GM20431 (cell line): ENCODE results near the gene FBXO31.

ENCODE experiments used
- in situ Hi-C: fragments of 300-500 bp; cut with MseI, MboI; formaldehyde crosslinking; loops from one replicate; pipeline ENCODE4 v1.15.0; 2020; ENCODE audit warnings: low sequenced_read_pairs; ENCODE audit not compliant: unreplicated experiment

The FBXO31 gene, protein sequence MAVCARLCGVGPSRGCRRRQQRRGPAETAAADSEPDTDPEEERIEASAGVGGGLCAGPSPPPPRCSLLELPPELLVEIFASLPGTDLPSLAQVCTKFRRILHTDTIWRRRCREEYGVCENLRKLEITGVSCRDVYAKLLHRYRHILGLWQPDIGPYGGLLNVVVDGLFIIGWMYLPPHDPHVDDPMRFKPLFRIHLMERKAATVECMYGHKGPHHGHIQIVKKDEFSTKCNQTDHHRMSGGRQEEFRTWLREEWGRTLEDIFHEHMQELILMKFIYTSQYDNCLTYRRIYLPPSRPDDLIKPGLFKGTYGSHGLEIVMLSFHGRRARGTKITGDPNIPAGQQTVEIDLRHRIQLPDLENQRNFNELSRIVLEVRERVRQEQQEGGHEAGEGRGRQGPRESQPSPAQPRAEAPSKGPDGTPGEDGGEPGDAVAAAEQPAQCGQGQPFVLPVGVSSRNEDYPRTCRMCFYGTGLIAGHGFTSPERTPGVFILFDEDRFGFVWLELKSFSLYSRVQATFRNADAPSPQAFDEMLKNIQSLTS

DNA sequence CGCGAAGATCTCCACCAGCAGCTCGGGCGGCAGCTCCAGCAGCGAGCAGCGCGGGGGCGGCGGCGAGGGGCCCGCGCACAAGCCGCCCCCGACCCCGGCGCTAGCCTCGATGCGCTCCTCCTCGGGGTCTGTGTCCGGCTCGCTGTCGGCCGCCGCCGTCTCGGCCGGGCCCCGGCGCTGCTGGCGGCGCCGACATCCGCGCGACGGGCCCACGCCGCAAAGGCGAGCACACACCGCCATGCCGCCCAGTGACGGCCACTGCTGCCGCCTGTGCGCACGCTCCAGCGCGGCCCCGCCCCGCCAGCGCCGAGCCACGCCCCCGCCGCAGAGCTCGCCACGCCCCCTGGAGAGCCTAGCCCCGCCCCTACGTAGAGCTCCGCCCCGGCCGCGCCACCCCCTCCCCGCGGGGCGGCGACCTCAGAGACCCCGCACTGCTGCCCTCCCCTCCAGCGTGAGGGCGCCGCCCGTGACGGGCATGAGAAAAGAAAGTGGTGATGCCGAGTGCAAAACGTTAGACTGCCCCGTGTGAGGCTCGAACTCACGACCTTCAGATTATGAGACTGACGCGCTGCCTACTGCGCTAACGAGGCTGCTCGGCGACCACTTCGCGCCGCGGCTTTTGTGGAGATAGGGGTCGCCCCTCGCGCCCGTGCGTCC, at the start of gene FBXO31:
Gene FBXO31, minus strand, starts transcription at position 272 of the 657 bp plus-strand sequence. Its CDS starts 32 bp downstream, at position 240.
- in situ Hi-C loops, result no loop called here

DNA sequence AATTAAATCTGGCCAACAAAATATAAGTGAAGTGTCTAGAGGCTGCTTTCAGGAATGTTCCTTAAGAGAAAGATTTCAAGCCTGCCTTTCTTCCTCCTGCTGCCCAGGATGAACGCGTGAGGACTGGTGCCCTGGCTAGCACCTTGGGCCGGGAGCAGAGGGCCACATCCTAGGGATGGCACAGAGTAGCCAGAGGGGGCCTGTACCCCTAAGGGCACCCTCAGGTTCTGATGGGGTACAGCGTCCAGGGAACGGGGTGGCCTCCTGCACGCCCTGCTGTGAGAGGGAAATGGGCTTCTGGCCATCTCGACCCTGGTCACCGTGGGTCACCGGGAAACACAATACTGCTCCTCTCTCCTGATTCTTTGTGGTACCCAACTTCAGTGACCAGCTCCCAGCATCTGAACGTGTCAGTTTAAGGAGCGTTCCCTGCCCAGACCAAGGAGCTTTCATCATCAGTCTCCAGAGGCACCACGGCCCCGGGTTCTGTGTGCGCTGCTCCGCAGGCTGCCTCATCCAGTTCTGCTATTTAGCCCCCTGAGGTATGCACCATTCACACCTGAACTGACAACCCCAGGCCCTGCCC, 48.8 kb upstream of the FBXO31 start:
- in situ Hi-C loops, result no loop called here

DNA sequence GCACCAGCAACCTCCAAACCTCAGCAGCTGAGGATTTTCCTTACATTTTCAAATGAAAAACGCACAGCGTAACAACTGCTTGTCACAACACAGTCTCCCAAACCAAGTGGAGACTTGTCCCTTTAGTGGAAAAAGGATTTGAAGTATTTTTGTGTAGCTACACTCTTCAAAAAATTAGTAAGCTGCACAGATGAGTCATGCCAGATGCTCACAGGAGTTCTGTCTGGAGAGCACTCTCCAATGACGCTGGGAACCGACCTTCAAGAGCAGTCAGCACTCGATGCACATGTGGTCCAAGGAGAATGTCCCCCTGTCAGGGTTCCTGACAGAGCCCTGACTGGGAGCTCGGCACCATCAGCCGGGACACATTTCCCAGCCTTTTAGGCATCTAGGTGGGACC, 48.4 kb upstream of the FBXO31 start:
- in situ Hi-C loops, result no loop called here

DNA sequence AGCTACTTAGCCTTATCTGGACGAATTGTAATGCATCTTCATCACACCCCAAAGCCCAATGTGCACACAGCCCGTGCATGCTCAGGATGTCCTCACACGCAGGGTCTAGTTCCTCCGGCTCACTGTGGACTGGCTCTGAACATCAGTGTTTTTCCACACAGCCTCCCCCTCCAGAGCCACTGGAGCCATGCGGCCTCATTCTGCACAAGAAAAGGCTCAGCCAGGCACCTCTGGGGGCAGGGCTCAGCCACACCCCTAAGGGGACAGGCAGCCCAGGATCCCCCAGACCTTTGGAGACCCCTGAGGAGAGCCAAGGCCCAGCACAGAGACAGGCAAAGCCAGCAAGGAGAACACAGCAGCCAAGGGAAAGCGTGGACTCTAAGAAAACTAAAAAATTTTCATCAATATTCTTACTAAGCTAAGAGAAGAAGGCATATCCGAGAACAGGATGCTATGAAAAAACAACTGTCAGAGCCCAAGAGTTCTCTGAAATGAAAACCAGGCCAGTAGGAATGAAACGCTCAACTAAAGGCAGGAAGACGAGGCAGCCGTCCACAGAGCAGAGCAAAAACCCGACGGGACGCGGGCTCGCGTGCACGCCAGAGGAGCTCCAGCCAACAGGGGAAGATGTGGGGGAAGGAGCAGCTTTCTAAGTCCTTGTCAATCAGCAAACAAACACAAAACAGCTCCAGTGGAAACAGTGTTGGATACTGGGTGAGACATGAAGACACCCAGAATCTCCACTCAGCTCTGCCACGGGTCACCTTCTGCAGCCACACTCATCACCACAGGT, 43.0 kb upstream of the FBXO31 start:
- in situ Hi-C loops, result no loop called here

DNA sequence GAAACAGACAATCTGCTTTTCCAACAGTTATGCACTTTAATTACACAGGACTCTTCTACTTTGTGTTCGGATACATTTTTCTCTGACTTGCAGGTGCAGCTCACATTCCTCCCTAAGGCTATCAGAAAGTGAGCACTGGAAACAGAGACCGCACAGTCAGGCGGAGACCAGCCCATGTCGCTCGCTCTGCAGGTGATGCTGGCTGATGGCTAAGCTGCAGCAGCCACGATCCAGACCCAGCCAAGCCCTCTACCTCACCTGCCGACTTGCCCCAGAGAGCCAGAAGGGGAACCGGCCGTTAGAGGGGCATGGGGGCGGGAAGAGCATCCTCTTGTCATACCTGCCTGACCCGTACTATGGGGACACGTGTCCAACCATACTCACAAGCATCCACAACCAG, 42.4 kb upstream of the FBXO31 start:
- in situ Hi-C loops, result no loop called here

DNA sequence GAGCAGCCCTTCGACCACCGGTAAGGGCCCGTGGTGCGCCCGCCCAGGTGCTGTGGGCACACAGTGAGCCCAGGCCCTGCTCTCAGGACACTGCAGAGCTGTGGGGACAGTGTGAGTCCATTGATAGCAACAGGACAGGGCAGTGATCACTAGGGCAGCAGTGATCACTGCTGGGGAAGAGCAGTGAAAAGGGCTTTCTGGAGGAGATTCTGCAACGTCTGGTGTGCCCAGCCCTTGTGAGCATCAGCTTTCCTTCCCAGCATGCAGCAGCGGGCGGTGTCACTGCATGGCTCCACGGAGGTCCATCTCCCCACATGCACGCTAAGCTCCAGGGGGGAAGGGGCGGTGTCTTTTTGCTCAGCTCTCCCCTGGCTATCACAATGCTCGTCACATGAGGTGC, 40.7 kb upstream of the FBXO31 start:
- in situ Hi-C loops, result loop anchor here (25.0 kb wide), 1 partner anchor 213 kb away; no protein-coding TSS in a partner anchor

DNA sequence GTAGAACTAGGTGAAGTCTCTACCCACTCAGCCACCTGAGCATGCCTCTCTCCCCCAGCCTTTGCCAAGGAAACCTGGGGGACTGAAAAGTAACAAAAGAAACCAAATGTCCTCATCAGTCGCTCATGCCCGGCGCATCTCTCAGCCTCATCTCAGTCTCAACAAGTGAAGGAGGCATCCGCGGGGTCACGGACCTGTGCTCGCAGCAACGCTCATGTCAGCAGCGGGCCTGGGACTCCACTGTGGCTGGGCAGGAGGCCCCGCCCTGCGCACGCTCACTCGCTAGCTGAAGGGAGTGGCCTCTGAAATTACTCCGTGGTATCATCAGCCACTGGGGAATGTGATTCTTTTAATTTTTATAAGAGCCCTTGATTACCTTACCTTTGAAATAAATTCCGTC, 39.9 kb upstream of the FBXO31 start:
- in situ Hi-C loops, result loop anchor here (25.0 kb wide), 1 partner anchor 214 kb away; no protein-coding TSS in a partner anchor

DNA sequence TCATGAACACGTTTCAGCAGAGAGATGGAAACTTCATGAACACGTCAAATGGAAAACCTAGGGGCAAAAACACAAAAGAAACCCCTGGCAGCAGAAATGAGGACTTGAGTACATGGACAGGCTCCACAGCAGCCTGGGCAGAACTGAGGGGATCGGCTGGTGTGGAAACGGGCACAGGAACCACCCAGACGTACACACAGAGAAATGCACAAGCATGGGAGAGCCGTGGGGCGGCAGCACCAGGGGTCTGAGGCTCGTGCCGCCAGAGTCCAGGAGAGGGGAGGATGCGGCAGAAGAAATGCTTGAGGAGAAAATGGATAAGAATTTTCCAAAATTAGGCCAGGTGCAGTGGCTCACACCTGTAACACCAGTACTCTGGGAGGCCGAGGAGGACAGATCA, 38.5 kb upstream of the FBXO31 start:
- in situ Hi-C loops, result loop anchor here (25.0 kb wide), 1 partner anchor 215 kb away; no protein-coding TSS in a partner anchor

DNA sequence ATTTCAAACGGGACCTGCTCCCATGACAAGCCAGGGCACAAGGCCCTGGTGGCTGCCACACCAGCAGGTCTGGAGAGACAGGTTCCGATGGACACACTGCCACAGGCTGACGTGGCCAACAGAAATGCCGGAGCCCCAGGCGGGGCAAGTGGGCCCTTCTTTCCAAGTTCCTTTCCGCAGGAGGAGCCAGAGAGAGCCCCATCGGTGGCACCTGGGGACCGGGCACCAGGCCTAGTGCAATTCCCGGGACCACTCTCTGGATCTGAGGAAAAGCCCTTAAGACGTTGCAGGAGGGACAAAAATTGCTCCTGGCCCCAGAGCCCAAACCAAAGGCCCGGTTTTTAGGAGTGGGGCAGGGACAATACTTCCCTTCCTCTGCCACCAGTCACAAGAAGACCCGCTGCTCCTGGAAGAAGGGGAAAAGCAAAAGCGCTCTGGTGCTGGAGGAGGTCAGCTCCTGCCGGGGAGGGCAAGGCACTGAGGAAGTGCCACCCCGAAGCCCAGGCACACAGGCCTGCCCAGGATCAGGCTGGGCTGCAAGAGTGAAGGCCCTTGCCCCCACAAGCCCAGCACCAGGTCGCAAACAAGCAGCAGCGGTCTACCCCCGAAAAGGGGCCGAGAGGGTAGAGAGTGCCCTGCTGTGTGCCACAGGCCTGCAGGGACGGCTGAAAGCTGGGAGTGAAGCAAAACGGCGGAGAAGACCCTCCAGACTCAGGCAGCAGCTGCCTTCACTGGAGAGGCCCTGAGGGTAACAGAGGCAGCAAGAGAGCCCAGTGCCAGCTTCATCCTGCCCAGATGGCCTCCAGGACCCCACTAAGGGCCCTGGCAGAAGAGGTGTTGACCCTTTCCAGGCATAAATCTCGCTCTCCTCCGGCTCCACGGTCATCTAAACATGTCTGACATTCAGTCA, 37.7 kb upstream of the FBXO31 start:
- in situ Hi-C loops, result loop anchor here (25.0 kb wide), 1 partner anchor 216 kb away; no protein-coding TSS in a partner anchor

DNA sequence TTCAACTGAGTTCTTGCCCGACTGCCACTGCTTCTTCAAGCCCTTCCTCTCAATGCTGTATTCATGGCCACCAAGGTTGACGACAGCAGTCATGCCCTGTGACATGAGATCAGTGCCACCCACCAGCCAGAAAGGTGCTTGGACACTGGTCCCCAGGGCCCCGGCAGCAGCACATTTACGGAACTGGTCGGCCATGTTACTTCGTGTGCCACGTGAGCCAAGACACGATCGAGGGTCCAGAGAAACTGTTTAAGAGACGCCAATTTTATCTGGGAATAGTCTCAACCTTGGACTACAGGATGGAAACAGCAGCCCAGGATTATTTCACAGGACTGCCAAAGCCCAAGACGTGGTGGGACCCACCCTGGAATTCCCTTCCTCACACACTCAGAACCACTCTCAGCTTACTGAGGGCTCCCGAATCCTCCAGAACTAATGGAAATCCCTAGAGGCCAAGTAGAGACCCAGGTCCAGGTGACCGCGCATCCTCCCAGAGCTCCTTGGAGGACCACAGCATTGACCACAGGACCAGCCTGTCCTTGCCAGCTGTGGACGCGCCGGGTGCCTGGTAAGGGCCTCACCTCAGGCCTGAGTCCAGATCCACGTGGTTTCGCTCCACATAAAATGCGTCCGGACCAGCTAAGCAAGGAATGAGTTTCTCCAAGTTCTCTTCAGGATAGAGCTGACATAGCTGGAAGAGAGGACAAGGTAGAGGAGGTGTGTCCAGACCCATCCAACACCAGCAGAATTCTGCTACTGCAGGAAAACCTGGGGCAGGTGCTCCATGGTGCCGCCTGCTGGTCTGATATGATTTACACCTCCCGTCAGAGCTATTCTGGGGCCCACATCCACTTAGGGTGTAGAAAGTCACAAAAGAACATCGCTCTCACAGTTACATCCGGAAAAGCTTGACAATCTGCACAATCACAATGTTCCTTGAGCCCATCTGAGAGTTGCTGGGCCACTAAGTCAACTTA, 36.7 kb upstream of the FBXO31 start:
- in situ Hi-C loops, result loop anchor here (25.0 kb wide), 1 partner anchor 217 kb away; no protein-coding TSS in a partner anchor

DNA sequence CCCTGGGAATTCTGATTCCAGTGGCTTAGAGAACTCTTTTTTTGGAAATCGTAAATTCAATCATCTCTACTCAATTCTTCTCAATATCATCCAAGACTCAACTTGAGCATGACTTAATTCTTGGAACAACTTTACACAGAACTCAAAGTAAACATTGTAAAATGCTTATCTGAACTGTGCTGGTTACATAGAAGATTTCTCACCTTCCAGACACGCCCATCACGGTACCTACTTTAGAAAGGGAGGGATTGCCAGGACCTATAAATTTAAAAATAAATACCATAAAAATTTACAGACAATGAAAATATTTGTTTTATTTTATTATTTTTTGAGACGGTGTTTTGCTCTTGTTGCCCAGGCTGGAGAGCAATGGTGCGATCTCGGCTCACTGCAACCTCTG, 35.1 kb upstream of the FBXO31 start:
- in situ Hi-C loops, result loop anchor here (25.0 kb wide), 1 partner anchor 219 kb away; no protein-coding TSS in a partner anchor

DNA sequence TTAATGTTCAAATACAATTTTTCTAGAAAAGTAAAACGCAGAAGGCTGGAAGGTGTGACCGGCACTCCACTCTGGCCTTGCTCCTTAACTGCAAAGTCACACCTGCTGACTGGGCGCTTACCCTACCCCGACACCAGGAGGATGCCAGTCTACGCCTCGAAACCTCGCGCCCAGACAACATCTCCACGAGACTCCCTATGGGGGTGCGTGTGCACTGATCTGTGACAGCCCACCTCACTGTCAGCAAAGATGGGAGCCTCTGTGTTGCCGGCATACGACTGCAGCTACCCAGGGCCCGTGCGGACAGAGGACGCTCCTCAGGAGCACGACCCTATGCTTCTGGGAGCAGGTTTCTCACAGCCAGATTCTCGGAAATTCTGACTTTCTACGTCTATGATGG, 34.6 kb upstream of the FBXO31 start:
- in situ Hi-C loops, result loop anchor here (25.0 kb wide), 1 partner anchor 219 kb away; no protein-coding TSS in a partner anchor

DNA sequence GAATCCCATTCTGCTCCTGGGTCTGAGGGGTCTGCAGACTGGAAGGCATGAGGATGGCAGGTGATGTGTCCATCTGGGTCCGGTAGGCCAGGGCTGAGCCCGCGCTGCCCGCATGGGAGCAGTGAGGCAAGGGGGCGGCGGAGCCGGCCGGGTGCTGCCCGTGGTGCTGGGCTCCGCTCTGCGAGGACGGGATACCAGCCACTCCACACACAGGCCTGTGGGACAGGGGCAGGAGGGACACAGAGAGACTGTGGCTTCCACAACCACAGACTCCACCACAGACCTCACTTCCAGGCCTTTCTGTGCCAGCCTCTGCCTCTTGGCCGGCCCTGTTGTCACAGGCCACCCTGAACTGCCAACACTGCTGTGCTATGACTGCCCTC, 33.9 kb upstream of the FBXO31 start:
- in situ Hi-C loops, result loop anchor here (25.0 kb wide), 1 partner anchor 220 kb away; no protein-coding TSS in a partner anchor

DNA sequence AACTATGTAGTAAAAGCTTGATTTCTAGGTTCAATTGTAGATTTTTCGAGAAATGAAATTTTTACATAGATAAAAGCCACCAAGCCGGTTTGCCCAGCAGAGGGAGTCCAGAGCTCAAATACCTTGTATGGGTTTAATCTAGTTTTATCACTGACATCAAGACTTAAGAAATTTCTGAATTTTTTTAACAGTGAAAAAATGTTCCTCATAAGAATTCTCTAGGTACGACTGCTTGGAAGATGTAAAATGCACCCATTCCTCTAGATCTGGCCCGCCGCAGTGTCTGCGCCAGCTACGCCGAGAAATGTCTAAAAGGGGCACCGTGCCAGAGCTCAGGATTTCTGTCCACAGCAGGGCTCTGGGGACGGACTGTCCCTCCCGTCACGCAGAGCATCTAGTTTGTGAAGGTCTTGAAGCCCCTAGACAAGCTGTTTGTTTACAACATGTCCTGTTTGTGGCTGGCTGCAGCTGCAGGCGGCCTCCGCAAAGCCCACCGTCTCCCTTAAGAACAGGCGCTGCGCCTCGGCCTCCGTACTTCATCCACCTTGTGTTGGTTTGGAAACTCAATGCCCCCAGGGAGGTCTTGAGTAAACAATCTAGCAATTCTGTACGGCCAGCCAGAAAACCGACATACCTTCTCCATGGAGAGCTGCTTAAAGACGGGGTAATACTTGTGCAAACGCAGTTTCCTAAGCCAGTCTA, 33.4 kb upstream of the FBXO31 start:
- in situ Hi-C loops, result loop anchor here (25.0 kb wide), 1 partner anchor 220 kb away; no protein-coding TSS in a partner anchor

DNA sequence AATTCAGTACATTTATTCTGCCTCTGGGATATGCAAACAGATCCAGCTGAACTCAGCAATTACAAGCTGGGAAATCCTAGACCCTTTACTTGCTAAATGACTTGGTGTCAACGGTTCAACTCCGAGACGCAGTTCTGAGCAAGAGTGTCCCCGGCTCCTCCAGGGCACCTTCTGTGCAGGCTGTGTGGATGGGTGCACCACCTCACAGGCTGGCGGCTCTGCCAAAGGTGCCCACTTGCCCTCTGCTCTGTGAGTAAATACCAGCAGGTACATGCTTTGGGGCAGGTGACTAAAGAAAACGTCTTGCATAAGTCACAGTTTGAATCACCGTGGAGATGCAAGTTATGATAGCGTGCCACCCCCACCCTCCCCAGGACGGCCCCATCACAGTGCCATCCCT, 31.9 kb upstream of the FBXO31 start:
- in situ Hi-C loops, result loop anchor here (25.0 kb wide), 1 partner anchor 222 kb away; no protein-coding TSS in a partner anchor

DNA sequence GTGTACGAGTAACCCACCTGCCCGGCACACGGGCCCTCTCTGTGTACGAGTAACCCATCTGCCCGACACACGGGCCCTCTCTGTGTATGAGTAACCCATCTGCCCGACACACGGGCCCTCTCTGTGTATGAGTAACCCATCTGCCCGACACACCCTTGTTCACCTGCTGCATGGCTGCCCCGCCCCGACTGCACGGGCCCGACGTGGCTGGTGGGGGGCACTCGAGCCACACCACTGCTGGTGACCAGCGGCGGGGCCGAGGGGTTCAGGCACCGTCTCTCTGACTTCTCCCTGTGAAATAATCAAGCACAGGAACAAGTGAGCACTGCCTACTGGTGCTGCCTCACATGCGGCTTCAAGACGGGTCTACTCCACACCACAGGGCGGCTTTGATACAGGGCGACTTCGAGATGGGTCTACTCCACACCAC, 30.7 kb upstream of the FBXO31 start:
- in situ Hi-C loops, result loop anchor here (25.0 kb wide), 1 partner anchor 223 kb away; no protein-coding TSS in a partner anchor

DNA sequence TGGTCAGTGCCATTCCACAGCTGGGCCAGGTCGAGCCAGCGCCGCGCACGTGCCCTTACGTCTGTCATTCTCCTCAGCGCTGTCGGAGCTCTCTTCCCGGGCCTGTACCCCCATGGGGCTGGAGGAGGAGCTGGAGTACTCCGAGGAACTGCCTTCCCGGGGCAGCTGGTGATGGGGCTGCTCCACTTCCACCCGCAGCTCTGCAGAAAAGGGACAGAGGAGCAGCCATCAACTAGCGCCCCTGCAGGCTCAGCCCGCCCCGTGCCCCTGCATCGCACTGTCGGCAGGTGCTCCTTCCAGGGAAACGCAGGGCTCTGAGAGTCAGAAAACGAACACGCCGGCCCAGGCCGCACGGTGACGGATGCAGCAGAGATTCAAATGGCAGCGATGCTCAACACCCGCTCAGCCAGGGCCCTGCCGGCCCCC, 29.4 kb upstream of the FBXO31 start:
- in situ Hi-C loops, result loop anchor here (25.0 kb wide), 1 partner anchor 224 kb away; no protein-coding TSS in a partner anchor
